Fibroblast of lung (primary cell): ENCODE data around the gene EGLN2.
"Not testable (repeated sequence)": the region's sequence is repeated elsewhere in the genome, so short reads cannot be mapped to it uniquely, and the experiment has no call there.

Experiments
- CTCF ChIP-seq, 2 donors: IDR thresholded peaks in 1 of 2; conservative IDR thresholded peaks in 1 of 2; 1 replicate in 1 of 2; 2 replicates in 1 of 2; pipeline ENCODE4 v1.5.1; 2011 to 2012; ENCODE audit warnings: low read length in 2 of 2, control low read depth in 1 of 2, inconsistent platforms in 1 of 2, low read depth in 1 of 2, mild to moderate bottlenecking in 1 of 2
- EZH2 ChIP-seq: IDR thresholded peaks from 2 replicates; pipeline ENCODE4 v1.5.1; 2012; ENCODE audit warnings: low read length, control low read depth, mild to moderate bottlenecking; ENCODE audit errors: missing control alignments

DNA sequence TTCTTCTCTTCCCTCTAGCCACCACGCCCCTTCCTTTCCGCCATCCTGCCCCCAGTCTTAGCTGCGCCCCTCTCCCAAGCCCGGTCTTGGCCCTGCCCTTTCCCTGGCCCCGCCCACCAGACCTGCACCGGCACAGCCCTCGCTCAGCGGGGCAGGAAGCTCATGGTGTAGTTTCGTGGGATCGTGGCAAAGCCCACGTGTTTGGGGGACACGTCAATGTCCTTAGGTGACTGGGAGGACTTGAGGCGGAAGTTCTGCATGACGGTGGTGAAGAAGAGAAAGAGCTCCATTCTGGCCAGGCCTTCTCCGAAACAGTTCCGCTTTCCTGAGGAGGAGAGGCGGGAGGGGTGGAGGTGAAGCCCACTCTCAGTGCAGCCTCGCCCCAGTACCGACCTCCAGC is 44.7 kb downstream of the EGLN2 start:
- TF ChIP-seq CTCF (conservative IDR thresholded peaks at IDR 0.05 in 1 of 2, IDR thresholded peaks at IDR 0.05 in 1 of 2; ENCODE audit: low read depth in 1 of 2, low read length in 2 of 2); EZH2: not testable (repeated sequence)
